ENCODE data around the gene WNK2.

The WNK2 gene

DNA sequence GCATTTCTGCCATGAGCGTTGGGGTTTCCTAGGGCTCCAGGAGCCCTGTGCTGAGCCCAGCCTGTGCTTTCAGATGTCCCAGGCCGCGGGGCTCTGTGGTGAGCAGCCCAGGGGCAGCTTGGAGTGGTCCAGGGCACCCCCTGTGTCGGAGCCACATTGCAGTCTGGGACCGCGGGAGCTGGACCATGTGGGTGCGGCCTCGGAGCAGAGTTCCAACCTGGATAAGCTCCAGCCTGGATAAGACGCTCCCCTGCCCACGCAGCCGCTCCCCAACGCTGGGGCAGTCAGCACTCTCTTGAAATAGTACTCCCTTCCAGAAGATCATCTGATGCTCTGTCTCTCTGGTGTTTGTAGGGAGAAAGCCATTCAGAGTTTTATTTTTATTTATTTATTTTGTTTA, 111.1 kb downstream of the WNK2 start:
- DNase-seq (ENCODE audit: low spot score), result no peak

DNA sequence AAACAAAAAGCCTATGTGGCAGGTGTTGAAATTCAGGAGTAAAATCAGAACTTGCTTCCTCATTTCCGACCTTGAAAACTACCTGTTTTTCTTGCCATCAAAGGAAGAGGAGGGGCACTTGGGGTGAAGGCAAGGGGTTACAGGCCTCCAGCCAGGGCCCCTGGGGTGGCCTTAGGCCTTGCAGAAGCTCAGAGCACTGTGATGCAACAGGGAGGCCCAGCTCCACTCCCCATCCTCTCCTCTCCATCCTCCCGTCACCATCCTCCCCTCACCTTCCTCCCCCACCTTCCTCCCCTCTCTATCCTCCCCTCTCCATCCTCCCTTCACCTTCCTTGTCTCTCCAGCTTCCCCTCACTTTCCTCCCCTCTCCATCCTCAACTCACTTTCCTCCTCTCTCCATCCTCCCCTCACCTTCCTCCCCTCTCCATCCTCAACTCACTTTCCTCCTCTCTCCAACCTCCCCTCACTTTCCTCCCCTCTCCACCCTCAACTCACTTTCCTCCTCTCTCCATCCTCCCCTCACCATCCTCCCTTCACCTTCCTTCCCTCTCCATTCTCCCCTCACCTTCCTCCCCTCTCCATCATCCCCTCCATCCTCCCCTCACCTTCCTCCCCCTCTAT, 111.6 kb downstream of the WNK2 start:
- no peak for DNase-seq (ENCODE audit: low spot score)

DNA sequence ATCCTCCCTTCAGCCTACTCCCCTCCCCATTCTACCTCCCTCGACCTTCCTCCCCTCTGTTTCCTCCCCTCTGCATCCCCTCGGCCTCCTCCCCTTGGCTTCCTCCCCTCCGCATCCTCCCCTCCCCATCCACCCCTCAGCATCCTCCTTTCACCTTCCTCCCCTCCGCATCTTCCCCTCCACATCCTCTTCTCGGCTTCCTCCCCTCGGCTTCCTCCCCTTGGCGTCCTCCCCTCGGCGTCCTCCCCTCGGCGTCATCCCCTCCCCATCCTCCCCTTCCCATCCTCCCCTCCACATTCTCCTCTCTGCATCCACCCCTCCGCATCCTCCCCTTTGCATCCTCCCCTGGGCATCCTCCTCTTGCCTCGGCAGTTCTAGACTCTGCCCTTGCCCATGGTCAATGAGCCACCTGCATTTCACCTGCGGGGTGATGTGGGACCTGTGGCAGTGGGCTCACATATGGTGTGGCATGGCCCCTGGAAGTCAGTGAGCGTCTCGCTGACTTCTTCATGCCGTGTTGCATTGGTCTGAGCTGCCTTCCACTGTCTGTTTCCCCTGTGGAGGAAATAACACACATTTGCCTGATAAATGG, 113.0 kb downstream of the WNK2 start:
- no peak for DNase-seq (ENCODE audit: low spot score)

DNA sequence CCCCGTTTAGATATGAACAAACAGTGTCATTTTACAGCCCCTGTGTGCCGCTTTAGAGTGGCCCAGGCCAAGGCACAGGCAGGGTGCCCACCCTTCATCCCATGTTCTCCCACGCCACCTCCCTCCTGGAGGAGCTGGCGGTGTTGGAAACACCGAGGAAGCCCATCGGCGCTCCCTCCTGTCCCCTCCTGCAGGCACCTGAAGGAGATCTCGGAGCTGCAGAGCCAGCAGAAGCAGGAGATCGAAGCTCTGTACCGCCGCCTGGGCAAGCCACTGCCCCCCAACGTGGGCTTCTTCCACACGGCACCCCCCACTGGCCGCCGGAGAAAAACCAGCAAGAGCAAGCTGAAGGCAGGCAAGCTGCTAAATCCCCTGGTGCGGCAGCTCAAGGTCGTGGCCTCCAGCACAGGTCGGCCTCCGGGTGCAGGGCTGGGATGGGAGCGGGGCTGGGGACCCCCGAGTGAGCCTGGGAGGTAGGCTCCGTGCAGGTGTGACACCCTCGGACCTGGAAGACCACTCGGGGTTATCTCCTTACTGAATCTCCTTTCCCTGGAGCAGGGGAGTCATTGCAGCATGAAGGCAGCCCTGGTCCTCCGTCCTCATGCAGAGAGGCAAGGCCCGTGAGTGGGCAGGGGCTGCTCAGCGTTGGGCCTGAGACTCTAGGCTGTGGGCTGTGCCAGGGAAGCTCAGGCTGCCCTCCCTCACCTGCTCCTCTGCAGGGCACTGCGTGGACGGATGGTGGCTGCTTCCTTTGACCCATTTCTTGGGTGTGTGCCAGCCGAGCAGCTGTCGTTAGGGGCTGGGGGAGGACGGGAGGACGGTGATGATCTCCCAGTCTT, 113.9 kb downstream of the WNK2 start:
- no peak for DNase-seq (ENCODE audit: low spot score)

DNA sequence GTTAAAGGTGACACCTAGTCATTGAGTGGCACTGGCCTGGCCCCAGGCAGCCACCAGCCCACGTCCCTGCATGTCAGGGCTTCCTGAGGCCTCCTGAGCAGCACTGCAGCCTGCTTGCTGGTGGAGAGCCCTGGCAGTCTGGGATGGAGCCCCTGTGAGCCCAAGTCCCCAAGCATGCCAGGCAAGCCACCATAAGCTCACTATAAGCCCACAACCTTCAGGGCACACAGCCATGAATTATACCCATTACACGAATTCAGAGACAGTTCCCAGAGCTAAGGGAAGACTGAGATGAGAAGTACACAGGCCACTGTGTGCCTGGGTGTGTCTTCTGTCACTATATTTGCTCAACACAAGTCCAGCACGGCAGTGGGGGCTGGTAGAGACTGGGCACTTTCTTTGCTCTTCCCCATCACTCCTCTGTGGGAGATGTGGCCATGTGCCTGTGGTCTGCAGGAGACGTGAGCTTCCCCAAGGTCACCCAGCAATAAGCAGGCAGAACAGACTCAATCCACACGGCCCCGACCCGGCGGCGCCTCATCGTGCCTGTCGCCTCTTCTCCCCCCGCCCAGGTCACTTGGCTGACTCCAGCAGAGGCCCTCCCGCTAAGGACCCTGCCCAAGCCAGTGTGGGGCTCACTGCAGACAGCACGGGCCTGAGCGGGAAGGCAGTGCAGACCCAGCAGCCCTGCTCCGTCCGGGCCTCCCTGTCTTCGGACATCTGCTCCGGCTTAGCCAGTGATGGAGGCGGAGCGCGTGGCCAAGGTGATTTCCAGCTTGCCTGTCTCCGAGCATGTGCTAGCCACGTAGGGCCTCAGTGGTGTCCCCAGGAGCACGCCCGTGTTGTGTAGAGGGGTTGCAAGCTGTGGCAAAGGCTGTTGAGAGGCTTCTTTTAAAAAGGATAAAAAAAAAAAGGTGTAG, 114.8 kb downstream of the WNK2 start:
- DNase-seq (ENCODE audit: low spot score), result no peak

DNA sequence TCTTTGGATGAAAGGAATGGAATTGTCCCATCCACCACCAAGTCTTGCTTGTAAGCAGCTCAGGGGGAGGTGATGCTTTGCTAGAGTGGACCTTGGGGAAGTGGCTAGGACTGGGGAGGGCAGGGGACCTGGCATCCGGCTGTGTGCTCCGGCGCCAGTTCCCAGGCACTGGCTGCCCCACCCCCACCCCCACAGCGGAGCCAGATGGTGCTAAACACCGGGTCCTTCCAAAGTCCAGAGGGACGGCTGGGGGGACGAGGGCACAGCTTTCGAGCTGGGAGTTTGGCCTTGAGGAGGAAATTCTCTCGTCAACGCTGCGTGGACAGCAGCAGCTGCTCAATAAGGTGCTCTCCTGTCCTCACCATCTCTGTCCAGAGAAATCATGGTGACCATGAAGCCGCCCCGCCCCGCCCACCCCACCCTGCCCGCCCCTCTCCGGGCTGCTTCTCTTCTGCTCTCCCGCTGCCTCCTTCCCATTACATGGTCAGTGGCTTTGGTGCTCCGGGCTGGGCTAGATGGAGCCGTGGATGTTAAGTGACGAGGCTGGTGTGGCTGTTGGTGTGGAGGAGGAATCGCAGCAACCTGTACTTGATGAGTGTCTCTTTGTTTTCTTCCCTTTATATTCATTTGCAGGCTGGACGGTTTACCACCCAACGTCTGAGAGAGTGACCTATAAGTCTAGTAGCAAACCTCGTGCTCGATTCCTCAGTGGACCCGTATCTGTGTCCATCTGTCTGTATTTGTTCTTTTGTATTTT, 115.7 kb downstream of the WNK2 start:
- no peak for DNase-seq (ENCODE audit: low spot score)

DNA sequence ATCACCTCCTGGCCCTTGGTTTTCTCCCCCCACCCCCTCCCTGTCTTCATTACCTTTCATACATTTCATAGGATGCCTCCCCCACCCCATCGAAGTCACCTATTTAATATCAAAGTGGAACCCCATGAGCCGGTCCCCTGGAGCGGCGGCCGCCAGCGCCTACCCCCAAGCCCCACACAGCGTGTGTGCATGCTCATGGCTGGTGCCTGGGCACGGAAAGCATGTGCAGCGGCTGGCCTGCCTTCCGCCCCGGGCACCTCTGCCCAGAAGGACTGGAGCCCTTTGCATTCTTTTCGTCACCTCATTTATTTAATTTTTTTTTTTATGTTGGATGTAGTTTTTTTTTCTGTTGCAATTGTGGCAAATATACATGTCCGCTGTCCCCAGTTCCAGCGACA, 116.2 kb downstream of the WNK2 start:
- no peak for DNase-seq (ENCODE audit: low spot score)

DNA sequence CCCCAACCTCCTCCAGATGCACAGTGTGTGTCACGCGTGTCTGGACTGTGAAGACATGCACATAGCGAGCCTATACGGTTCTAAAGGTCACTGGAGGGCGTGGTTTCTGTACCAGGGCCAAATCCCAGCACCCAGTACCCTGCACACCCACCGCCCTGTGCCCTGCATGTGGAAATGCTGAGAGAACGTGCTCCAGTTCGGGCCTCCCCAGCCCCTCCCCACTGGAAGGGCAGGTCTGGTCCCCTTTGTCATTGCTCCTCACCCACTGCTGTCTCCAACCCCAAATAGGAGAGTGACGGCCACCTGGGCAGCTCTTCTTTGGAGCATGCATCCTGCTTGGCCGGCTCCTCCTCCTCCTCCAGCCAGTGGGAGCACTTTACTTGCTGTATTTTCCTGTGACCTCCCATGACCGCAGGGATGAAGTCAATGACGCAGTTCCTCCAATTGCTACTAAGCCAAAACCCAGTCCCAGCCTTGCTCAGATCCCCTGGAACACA, 116.7 kb downstream of the WNK2 start:
- DNase-seq (ENCODE audit: low spot score), result no peak

DNA sequence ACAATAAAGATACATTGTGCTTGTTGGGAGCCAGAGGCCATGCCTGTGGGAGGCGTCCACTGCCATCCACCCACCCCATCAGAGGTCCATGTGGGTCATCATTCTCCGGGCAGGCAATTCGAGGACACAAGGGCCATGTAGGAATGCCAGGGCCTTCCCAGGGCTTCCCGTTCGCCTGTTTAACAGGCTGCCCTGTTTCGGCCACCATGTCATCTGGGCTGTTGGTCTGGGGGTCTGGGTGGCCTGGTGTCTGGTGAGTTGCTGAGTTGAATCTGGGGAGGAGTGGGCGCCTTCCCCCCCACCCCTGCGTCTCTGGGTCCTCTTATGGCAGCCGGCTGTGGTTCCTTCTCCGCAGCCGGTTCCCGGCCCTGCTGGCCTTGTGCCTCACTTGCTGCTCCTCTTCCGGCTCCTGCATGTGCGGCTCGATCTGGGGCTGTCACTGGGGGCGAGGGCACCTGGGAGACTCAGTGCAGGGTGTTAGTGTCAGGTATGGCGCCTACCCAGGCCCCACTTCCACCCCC, 117.4 kb downstream of the WNK2 start:
- DNase-seq (ENCODE audit: low spot score), result no peak

DNA sequence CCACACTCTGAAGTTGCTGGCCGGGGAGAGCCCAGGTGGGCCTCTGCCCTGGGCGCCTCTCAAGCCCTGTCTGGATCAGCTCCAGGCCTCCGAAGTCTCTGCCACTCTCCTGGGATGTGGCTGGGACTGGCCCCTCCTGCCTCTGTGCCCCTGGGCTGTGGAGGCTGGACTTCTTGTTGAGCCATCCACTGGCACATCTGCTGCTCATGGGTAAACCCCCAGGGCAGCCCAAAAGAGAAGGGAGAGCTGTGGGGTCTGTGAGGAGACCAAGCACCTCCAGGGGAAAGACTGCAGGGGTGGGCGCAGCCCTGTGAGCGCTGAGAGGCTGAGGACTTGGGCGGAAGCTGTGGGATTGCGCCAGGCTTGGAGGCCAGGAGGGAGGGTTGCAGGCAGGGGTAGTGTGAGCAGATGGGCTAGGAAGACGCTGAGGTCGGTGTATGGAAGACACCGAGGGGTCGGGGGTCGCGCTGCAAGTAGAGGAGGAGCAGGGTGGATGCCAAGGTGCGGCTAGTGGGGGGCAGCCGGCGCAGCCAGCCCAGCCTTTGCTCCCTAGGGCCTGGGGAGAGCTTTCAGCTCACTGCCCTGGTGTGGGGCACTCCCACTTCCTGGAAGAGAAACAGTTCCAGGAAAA, 118.1 kb downstream of the WNK2 start:
- DNase-seq (ENCODE audit: low spot score), result no peak

DNA sequence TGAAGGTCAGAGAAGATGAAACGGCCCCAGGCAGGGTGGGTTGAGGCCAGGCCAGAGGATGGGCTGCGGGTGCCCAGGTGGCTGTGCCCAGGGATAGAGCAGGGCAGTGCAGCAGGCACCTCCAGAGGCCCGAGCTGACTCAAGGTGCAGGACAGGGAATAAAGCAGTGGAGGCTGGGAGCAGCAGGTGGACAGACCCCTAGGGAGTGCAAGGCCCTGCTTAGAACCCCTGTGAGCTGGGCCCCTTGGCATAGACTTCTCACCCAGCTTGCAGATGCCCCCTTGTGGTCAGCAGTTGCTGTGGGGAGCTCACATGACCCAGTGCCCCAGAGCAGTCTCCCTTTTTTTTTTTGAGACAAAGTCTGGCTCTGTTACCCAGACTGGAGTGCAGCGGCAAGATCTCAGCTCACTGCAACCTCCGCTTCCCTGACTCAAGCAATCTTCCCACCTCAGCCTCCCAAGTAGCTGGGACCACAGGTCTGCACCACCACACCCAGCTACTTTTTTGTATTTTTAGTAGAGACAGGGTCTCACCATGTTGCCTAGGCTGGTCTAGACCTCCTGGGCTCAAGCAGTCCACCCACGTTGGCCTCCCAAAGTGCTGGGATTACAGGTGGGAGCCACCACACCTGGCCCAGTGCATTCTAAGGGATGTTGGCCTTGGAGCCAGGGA, 118.8 kb downstream of the WNK2 start:
- DNase-seq (ENCODE audit: low spot score), result peak; percentile 93

DNA sequence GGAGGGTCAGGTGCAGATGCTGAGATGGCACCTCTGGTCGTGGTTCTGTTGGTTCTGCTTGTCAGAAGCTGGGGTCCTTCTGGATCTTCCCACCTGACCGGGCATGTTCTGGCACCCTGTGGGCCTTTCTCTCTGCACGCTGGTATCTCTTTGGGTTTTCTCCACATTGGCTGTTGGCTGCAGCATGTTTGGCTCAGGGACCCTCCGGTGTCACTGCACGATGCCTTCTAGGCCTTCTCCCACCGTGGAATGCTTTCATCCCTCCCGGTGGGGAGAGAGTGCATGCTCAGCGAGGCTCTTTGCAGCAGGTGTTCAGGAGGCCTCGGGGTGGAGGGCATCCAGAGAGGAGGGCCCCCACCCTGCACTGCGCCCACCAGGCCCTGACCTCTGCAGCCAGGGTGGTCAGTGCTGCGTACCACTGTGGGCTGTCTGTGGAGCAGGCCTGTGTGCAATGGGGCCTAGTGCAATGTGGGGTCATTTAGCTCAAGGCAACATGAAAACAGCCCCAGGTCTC, 119.4 kb downstream of the WNK2 start:
- DNase-seq (ENCODE audit: low spot score), result no peak

DNA sequence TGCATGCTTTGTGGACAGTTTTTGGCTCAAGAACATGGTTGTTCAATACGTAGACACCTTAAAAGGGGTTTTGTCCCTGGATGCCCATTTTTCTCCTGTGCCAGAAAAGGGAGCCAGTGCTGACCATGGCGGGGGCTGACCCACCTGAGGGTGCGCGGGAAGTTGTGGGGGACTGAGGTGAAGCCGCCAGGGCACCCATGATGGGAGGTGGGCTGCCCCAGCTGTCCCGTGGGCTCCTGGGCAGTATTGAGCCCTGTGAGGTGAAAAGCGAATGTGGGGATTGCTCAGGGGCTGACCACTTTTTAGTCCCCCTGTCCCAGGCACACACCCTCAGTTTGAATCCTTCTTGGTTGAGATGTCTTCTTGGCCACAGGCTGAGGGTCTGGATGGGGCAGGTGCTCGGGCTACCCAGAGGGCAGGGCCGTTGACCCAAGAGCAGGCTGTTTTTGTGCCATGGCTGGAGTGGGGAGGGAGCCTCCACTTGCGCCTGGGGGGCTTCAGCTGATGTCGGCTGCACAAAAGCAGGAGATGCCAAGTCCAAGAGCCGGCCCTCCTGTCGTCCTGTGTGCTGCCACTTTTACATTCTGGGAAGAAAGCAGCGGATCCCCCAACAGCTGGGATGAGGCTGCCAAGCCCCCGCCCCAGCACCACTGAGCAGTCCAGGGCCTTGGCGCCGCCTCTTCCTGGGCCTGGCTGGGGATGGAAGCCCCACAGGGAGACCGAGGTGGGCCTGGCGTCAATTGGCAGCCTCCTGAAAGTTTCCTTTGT, 120.1 kb downstream of the WNK2 start:
- DNase-seq (ENCODE audit: low spot score), result no peak

DNA sequence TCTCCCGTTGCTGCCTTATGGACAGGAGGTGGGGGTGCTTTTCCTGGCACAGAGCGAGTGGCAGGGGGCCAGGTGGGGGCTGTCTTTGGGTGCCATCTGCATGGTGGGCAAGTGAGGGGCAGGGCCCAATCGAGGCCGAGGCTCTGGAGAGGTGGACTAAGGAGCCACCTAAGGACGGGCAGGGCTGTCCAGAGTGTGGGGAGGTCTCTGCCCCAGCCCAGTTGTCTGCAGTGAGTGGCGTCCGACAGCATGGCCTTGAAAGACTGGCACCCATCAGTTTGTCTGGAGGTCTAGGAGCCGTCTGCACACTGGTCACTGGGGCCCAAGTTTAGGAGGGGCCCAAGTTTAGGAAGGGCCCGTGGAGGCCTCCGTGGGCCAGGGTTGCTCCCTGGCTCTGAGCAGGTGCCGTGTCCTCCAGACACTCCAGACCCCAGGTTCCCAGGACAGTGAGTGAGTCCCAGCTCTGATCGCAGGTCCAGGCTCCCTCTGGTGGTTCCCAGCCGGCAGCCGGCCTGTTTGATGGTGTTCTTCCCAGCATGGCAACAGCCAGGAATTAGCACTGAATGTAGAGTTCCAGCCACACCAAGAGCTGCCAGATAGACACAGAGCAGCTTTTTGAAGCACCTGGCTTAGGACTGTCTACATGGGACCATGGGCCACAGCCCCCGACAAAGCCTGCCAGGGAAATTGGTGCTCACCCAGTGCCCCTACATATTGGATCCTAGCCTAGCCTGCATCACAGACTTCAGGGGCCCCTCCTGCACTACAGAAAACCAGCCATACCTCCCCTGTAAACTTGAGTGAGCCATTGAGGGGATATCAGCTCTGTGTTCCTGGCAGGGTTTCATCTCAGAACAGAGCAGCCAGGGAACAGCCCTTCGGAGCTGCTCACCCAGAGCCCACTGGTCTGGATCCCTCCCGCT, 120.9 kb downstream of the WNK2 start:
- peak; percentile 95 for DNase-seq (ENCODE audit: low spot score)

DNA sequence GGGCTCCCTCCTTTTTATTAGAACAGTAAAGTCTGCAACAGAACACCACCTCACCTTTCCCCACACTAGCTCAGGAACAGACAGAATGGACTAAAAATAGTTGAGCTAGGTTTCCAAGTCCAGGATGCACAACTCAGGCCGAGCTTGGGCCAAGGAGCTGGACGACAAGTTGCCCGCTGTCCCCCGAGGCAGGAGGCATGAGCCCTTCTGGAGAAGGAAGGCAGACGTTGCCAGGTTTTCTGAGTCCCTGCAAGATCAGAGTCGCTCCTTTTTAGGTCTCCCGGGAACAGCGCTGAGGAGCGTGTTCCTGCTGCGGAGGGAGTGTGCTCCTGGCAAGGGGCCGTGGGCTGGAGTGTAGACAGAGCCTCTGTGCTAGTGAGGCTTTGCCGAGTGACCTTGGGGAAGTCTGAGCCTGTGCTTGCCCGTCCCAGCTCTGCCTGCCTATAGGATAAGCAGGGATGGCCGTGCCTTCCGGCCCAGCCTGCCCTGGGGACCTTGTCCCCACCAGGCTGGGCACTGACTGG, 121.6 kb downstream of the WNK2 start:
- DNase-seq (ENCODE audit: low spot score), result no peak

DNA sequence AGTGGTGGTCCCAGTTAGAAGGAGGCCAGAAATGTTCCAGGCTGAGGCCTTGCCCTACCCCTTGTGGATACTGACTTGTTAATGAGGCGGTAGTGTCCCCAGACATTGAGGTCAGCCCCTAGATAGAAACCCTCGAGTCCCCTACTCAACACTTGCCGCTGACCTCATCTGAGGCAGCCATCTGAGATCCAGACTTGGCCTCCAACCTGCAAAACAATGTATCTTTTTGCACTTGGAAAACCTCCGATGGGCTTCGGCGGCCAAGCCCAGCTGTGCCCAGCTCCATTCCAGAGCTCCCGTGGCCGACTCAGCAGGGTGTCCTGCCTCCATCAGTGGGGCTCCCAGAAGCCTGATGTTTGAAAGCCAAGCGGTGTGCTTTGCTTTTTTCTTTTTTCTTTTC, 122.1 kb downstream of the WNK2 start:
- DNase-seq (ENCODE audit: low spot score), result no peak

DNA sequence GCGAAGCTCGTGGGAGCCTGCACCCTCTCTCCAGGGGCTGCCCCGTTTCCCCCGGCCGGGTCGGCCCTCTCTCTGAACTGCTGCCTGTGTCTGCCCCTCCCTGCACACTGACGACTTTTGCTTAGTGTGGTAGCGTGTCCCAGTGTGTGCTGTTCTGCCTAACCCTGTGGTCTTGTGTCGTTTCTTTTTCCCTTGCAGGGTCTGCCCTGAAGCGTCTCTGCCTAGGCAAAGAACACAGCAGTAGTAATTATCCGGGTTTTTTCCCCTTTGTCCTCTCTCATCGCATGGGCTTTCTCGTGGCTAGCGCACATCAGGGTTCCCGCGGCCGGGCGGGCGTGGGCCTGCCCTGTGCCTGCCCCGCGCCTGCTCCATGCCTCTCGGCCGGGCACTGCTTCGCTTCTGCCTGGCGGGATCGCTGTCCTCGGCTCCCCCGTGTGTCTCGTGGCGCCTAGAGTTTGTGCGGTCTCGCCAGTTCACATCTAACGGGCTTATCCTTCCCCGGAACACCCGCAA, 122.7 kb downstream of the WNK2 start:
- DNase-seq (ENCODE audit: low spot score), result no peak

Measured in HuH-7.5 (cell line).